GM12878 (cell line): Measurements from ENCODE around the gene NNAT. TPM values are rescaled to one million over a fixed set of nuclear protein-coding genes. Genes with fewer than 3 reads are reported as not detected.
"Not testable (repeated sequence)": the region's sequence is repeated elsewhere in the genome, so short reads cannot be mapped to it uniquely, and the experiment has no call there.

ENCODE experiments used
- ATAC-seq: fragments of 200-7000 bp; cut with Tn5 transposase; 3 replicates; pipeline ENCODE4 v1.9.1; 2020; ENCODE audit warnings: mild to moderate bottlenecking, moderate library complexity
- BruUV-seq: library from RNA; stranded (reverse); fragments of 400-500 nt; replicated peaks from 2 replicates; lab custom pipeline; 2021; lab: Mats Ljungman, UMichigan
- CTCF ChIA-PET: fragments of 300-600 bp; sonication (Branson Sonifier 250); formaldehyde crosslinking; extraction: SDS; loops from one replicate; lab custom pipeline; 2021; ENCODE audit warnings: inconsistent platforms; lab: Yijun Ruan, JAX
- POLR2A ChIA-PET: fragments of 350-600 bp; formaldehyde crosslinking; extraction: SDS; loops from one replicate; lab custom pipeline; 2021; ENCODE audit warnings: inconsistent platforms; lab: Charles Lee
- RAD21 ChIA-PET: fragments of 300-600 bp; sonication (Branson Sonifier 250); formaldehyde crosslinking; loops from one replicate; lab custom pipeline; 2023; ENCODE audit warnings: antibody characterized with exemption; ENCODE audit not compliant: unreplicated experiment; lab: Charles Lee
- SMC1A ChIA-PET: fragments of 300-600 bp; sonication (Branson Sonifier 250); formaldehyde crosslinking; loops from one replicate; lab custom pipeline; 2023; ENCODE audit not compliant: unreplicated experiment, uncharacterized antibody; lab: Charles Lee
- DNase-seq: peaks from one replicate; pipeline ENCODE4 v3.0.0-alpha.2; 2011; ENCODE audit warnings: low read depth, low spot score
- FAIRE-seq: peaks from 3 replicates; lab custom pipeline; 2011; peaks lifted over from hg19 to GRCh38; lab: Jason Lieb, UNC
- H2AFZ ChIP-seq: 2 replicates; pipeline ENCODE4 v1.6.0; 2011; ENCODE audit warnings: low read depth, low read length, control low read depth; ENCODE audit not compliant: control insufficient read depth
- H3K27ac ChIP-seq: 2 replicates; pipeline ENCODE4 v1.5.1; 2011; ENCODE audit warnings: control low read depth; ENCODE audit not compliant: control insufficient read depth, insufficient read depth
- H3K27me3 ChIP-seq, 2 experiments: replicated peaks in 1 of 2; 2 replicates each; pipeline versions ENCODE4 v1.6.0 to v1.6.1; 2011; ENCODE audit warnings: low read length in 1 of 2; ENCODE audit not compliant: control insufficient read depth in 2 of 2, insufficient read depth in 2 of 2
- H3K36me3 ChIP-seq, 2 experiments: 2 replicates each; pipeline ENCODE4 v1.5.1; 2011; ENCODE audit warnings: low read length in 1 of 2; ENCODE audit not compliant: control insufficient read depth in 2 of 2, insufficient read depth in 2 of 2
- H3K4me1 ChIP-seq: 2 replicates; pipeline ENCODE4 v1.6.1; 2011; ENCODE audit warnings: mild to moderate bottlenecking, low read length, moderate library complexity, mixed read lengths; ENCODE audit not compliant: control insufficient read depth, insufficient read depth
- H3K4me2 ChIP-seq: 2 replicates; pipeline ENCODE4 v1.6.0; 2011; ENCODE audit warnings: control low read depth; ENCODE audit not compliant: control insufficient read depth, insufficient read depth
- H3K4me3 ChIP-seq: fragments of 200-600 bp; sonication (generic); 2 replicates; pipeline ENCODE4 v1.5.1; 2016
- H3K79me2 ChIP-seq: 2 replicates; pipeline ENCODE4 v1.6.0; 2011; ENCODE audit warnings: low read length; ENCODE audit not compliant: control insufficient read depth, insufficient read depth
- H3K9ac ChIP-seq: 2 replicates; pipeline ENCODE4 v1.8.0; 2011; ENCODE audit warnings: low read length, control low read depth, mixed read lengths; ENCODE audit not compliant: control insufficient read depth, insufficient read depth
- H3K9me3 ChIP-seq: replicated peaks from 3 replicates; pipeline ENCODE4 v1.5.1; 2011; ENCODE audit warnings: mild to moderate bottlenecking, low read length; ENCODE audit not compliant: control insufficient read depth, insufficient read depth
- H4K20me1 ChIP-seq: 2 replicates; pipeline ENCODE4 v1.6.0; 2011; ENCODE audit not compliant: control insufficient read depth, insufficient read depth
- ATF7 ChIP-seq: fragments of 450-650 bp; IDR thresholded peaks from 2 replicates; pipeline ENCODE4 v1.6.1; 2016; ENCODE audit warnings: low read depth, mild to moderate bottlenecking
- BRCA1 ChIP-seq: IDR thresholded peaks from 2 replicates; pipeline ENCODE4 v1.6.1; 2011; ENCODE audit warnings: low read depth, low read length, improper control_type of control experiment
- DPF2 ChIP-seq: fragments of 450-650 bp; IDR thresholded peaks from 2 replicates; pipeline ENCODE4 v1.6.1; 2017; ENCODE audit warnings: mild to moderate bottlenecking
- EED ChIP-seq: sonication (generic); IDR thresholded peaks from 2 replicates; pipeline ENCODE4 v1.6.1; 2016; ENCODE audit warnings: antibody characterized with exemption, low read depth
- EGR1 ChIP-seq, 2 experiments: IDR thresholded peaks; 1 replicate in 1 of 2; 2 replicates in 1 of 2; pipeline ENCODE4 v1.6.1; 2011 to 2012; ENCODE audit warnings: low read depth in 2 of 2, low read length in 2 of 2, borderline replicate concordance in 1 of 2, mild to moderate bottlenecking in 1 of 2, moderate library complexity in 1 of 2
- FOXM1 ChIP-seq: IDR thresholded peaks from 2 replicates; pipeline ENCODE4 v1.6.1; 2012; ENCODE audit warnings: low read depth, mild to moderate bottlenecking, inconsistent platforms, low read length, moderate library complexity
- GABPA ChIP-seq: IDR thresholded peaks from 2 replicates; pipeline ENCODE4 v1.6.1; 2014; ENCODE audit warnings: antibody characterized with exemption, low read depth, mild to moderate bottlenecking, inconsistent platforms
- LARP7 ChIP-seq: fragments of 450-650 bp; IDR thresholded peaks from 2 replicates; pipeline ENCODE4 v1.6.1; 2017; ENCODE audit warnings: mild to moderate bottlenecking
- MEF2B ChIP-seq: fragments of 450-650 bp; IDR thresholded peaks from 2 replicates; pipeline ENCODE4 v1.6.1; 2018; ENCODE audit warnings: mild to moderate bottlenecking, moderate library complexity; ENCODE audit not compliant: partially characterized antibody, poor library complexity, severe bottlenecking
- MTA2 ChIP-seq: fragments of 450-650 bp; IDR thresholded peaks from 2 replicates; pipeline ENCODE4 v1.6.1; 2016; ENCODE audit warnings: low read depth, mild to moderate bottlenecking, moderate library complexity
- NBN ChIP-seq: fragments of 450-650 bp; IDR thresholded peaks from 2 replicates; pipeline ENCODE4 v1.6.1; 2016
- NR2F1 ChIP-seq: fragments of 450-650 bp; conservative IDR thresholded peaks from 2 replicates; pipeline ENCODE4 v1.6.1; 2017; ENCODE audit warnings: mild to moderate bottlenecking
- SMAD1 ChIP-seq: fragments of 450-650 bp; IDR thresholded peaks from 2 replicates; pipeline ENCODE4 v1.6.1; 2018; ENCODE audit warnings: mild to moderate bottlenecking, low read depth; ENCODE audit not compliant: partially characterized antibody
- STAT1 ChIP-seq: fragments of 450-650 bp; conservative IDR thresholded peaks from 2 replicates; pipeline ENCODE4 v1.6.1; 2014; ENCODE audit warnings: antibody characterized with exemption, mild to moderate bottlenecking
- YBX1 ChIP-seq: fragments of 450-650 bp; IDR thresholded peaks from 2 replicates; pipeline ENCODE4 v1.6.1; 2016; ENCODE audit warnings: antibody characterized with exemption
- ZNF207 ChIP-seq: fragments of 450-650 bp; IDR thresholded peaks from 2 replicates; pipeline ENCODE4 v1.6.1; 2014; ENCODE audit warnings: antibody characterized with exemption, mild to moderate bottlenecking, borderline replicate concordance
- ZNF622 ChIP-seq: fragments of 450-650 bp; IDR thresholded peaks from 2 replicates; pipeline ENCODE4 v1.6.1; 2017; ENCODE audit warnings: mild to moderate bottlenecking, inconsistent platforms
- WGBS: methylation state at CpG from one replicate; pipeline ENCODE4 v1.1.6; 2016; ENCODE audit warnings: low lambda C conversion rate; ENCODE audit not compliant: insufficient replicate concordance, insufficient coverage; ENCODE audit errors: missing lambda C conversion rate; 5-methylcytosine and 5-hydroxymethylcytosine counted together
- in situ Hi-C: fragments of 300-500 bp; cut with MboI; formaldehyde crosslinking; loops from 9 replicates; pipeline ENCODE4 v1.14.3; 2018; ENCODE audit warnings: mixed read lengths
- intact Hi-C: fragments of 100-400 bp; cut with micrococcal nuclease; formaldehyde crosslinking; loops from one replicate; pipeline ENCODE4 v1.14.2; 2022; ENCODE audit not compliant: unreplicated experiment
- polyA plus RNA-seq, 11 experiments: library from polyadenylated mRNA; depleted of rRNA in 4 of 11; unstranded in 6 of 11; stranded (reverse) in 5 of 11; fragments of >200 nt; fragmentation: Nextera tagmentation in 4 of 11; fragmentation: Illumina TruSeq in 1 of 11; extraction: Ambion mirVana in 4 of 11; extraction: Trizol in 1 of 11; gene quantifications; 1 replicate in 1 of 11; 2 replicates in 10 of 11; pipeline versions ENCODE4 v1.2.1 to v1.2.3, GENCODE V29; 2011 to 2016; ENCODE audit warnings: inconsistent platforms in 2 of 11, missing spikeins in 2 of 11, low read depth in 1 of 11
- total RNA-seq, 4 experiments: library from RNA; depleted of rRNA in 3 of 4; stranded (reverse); fragments of >200 nt in 3 of 4; fragmentation: Illumina TruSeq in 1 of 4; extraction: Trizol in 1 of 4; gene quantifications; 2 replicates each; pipeline versions ENCODE4 v1.2.1 to v1.2.3, GENCODE V29; 2013 to 2021
- TF ChIP-seq, protein P1 (sequence below): fragments of 450-650 bp; IDR thresholded peaks from 2 replicates; pipeline ENCODE4 v1.6.1; 2014; ENCODE audit warnings: mild to moderate bottlenecking

The NNAT gene
- total and polyA plus RNA-seq, 10 of the 15 experiments (the other 5 are each of a cell fraction or from before 2014, with no cell fraction given), result 0.22 to 0.99 (median 0.42) TPM; not detected in 7

DNA sequence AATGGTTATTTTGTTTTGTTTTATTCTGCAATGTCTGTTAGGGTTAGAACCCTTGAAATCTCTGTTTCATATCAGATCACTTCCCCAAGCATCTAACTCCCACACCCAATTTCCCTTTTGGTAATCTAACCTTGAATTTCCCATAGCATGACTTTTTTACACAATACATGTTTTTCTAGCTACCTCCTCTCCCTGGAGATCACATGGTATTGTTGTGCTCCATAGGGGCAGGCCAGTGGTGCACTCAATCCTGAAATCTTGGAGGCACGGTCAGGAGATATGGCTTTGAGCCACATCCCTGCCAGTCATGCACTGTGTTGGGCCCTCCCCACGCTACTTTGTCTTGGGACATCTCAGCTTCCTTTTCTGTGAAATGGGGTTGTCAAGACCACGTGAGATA is 36.7 kb upstream of the NNAT start:
- H3K27ac ChIP-seq, result no peak overlapping the region
- WGBS, result 24% methylated on average over 3 of the region's 3 CpGs
- H4K20me1 ChIP-seq, result no peaks in the 10 kb centered on the region; the same call in 1 of the 2 replicates
- no peaks in the 10 kb centered on the region for H3K9me3 ChIP-seq
- no peaks in the 10 kb centered on the region for H3K36me3 ChIP-seq
- ChIA-PET SMC1A (interaction anchor here (1.0 kb wide), 1 partner anchor 11 kb away, joined by 3 read pairs; no protein-coding TSS in a partner anchor), CTCF (no interaction called here), RAD21 (interaction anchor here (0.6 kb wide), 1 partner anchor 160 kb away, joined by 3 read pairs; no protein-coding TSS in a partner anchor), POLR2A (no interaction called here)
- H3K9ac ChIP-seq, result no peak overlapping the region
- no peaks in the 10 kb centered on the region for H3K79me2 ChIP-seq
- ATAC-seq (no peak), DNase-seq (no peak), FAIRE-seq (no peak)
- H3K4me1 ChIP-seq, result no peaks in the 10 kb centered on the region
- no peak overlapping the region for H3K4me2 ChIP-seq
- H3K27me3 ChIP-seq, result no peaks in the 10 kb centered on the region
- BruUV-seq, result no TSS peak
- H2AFZ ChIP-seq, result no peak overlapping the region
- intact Hi-C loops (no loop called here), in situ Hi-C loops (no loop called here)
- TF ChIP-seq YBX1 (no peak), SMAD1 (no peak), BRCA1 (no peak), FOXM1 (no peak), DPF2 (no peak), NBN (no peak), ATF7 (no peak), NR2F1 (no peak), ZNF207 (no peak), LARP7 (no peak), STAT1 (no peak), EGR1 (IDR thresholded peaks at IDR 0.05; ENCODE audit: borderline replicate concordance in 1 of 2, low read depth in 2 of 2, low read length in 2 of 2) (no peak), MEF2B (no peak), ZNF622 (no peak), EED (no peak), GABPA (no peak), MTA2 (no peak)
- TF ChIP-seq, protein P1, sequence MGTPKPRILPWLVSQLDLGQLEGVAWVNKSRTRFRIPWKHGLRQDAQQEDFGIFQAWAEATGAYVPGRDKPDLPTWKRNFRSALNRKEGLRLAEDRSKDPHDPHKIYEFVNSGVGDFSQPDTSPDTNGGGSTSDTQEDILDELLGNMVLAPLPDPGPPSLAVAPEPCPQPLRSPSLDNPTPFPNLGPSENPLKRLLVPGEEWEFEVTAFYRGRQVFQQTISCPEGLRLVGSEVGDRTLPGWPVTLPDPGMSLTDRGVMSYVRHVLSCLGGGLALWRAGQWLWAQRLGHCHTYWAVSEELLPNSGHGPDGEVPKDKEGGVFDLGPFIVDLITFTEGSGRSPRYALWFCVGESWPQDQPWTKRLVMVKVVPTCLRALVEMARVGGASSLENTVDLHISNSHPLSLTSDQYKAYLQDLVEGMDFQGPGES, result no peak
- no peak overlapping the region for H3K4me3 ChIP-seq

DNA sequence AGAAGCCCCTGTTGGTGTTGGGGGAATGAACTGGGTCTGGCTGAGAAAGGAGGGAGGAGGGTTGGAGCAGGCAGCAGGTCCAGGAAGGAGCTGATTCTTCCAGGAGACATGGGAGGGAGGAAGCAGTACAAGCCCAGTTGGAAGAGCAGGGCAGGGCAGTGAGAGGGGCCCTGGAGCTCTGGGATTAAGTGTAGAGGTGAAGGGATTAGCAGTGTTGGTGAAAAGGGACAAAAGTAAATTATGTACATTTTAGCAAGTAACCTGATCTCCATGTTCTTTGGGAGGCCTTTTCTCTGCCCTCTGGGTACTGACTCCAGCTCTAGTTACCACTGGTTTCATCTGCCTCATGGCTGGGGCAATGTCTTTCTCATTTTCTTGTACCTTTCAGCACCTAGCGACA is 34.8 kb upstream of the NNAT start:
- intact Hi-C loops, H3K9ac ChIP-seq, H3K27me3 ChIP-seq, BruUV-seq, RAD21 ChIA-PET, H3K4me1 ChIP-seq, ATAC-seq, H2AFZ ChIP-seq, H3K36me3 ChIP-seq, in situ Hi-C loops, FAIRE-seq, H3K4me3 ChIP-seq, DNase-seq, H3K27ac ChIP-seq, H3K79me2 ChIP-seq, CTCF ChIA-PET, SMC1A ChIA-PET, POLR2A ChIA-PET, H3K9me3 ChIP-seq, H4K20me1 ChIP-seq, H3K4me2 ChIP-seq: not testable (repeated sequence)
- WGBS, result 77% methylated on average over 1 of the region's 1 CpG
